Psoas muscle (tissue), 8 donors: ENCODE measurements around the gene PRR3. TPM values are rescaled to one million over a fixed set of nuclear protein-coding genes. Genes with fewer than 3 reads are reported as not detected.

ENCODE experiments used
- ATAC-seq, 4 donors: fragments of 200-7000 bp; cut with Tn5 transposase; one replicate each; pipeline ENCODE4 v1.9.1; 2020; ENCODE audit warnings: moderate library complexity in 3 of 4, mild to moderate bottlenecking in 2 of 4
- DNase-seq, 2 donors: peaks; one replicate each; pipeline ENCODE4 v3.0.0-alpha.2; 2020
- H3K27ac ChIP-seq: fragments of 200-600 bp; one replicate; pipeline ENCODE4 v1.8.0; 2022
- H3K27me3 ChIP-seq, 3 donors: fragments of 200-600 bp in 1 of 3; one replicate each; pipeline versions ENCODE4 v1.6.1 to v1.8.0; 2013 to 2022; ENCODE audit warnings: low read length in 2 of 3, mild to moderate bottlenecking in 2 of 3, moderate library complexity in 1 of 3; ENCODE audit not compliant: insufficient read depth in 3 of 3
- H3K36me3 ChIP-seq, 2 donors: fragments of 200-600 bp in 1 of 2; one replicate each; pipeline versions ENCODE4 v1.6.1 to v1.8.0; 2013 to 2022; ENCODE audit warnings: low read depth in 1 of 2, mild to moderate bottlenecking in 1 of 2, moderate library complexity in 1 of 2; ENCODE audit not compliant: insufficient read depth in 1 of 2
- H3K4me1 ChIP-seq: fragments of 200-600 bp; one replicate; pipeline ENCODE4 v1.8.0; 2022
- H3K4me3 ChIP-seq: fragments of 200-600 bp; one replicate; pipeline ENCODE4 v1.8.0; 2022; ENCODE audit warnings: mild to moderate bottlenecking
- H3K9me3 ChIP-seq: fragments of 200-600 bp; one replicate; pipeline ENCODE4 v1.8.0; 2022
- WGBS, 3 donors: extraction: QIAGEN DNeasy Blood & Tissue Kit; methylation state at CpG; one replicate each; pipeline versions ENCODE4 v1.1.6 to v1.1.7; 2013; 5-methylcytosine and 5-hydroxymethylcytosine counted together
- intact Hi-C, 2 donors: fragments of 100-400 bp; cut with DNase I; formaldehyde crosslinking; loops; one replicate each; pipeline versions ENCODE4 v1.11.0 to v1.14.2; 2022
- polyA plus RNA-seq, 3 donors: library from polyadenylated mRNA; stranded (reverse); fragments of 200-250 nt; gene quantifications; one replicate each; pipeline ENCODE4 v1.2.3, GENCODE V29; 2013
- total RNA-seq, 4 donors: library from RNA; stranded (reverse); fragmentation: NEBNext Ultra II Directional in 2 of 4; extraction: Animal tissue kit (Norgen Biotek cat#: 25700) in 2 of 4; gene quantifications; one replicate each; pipeline versions ENCODE4 v1.2.1 to v1.2.4, GENCODE V29; 2021 to 2023
- TF ChIP-seq, protein P1 (sequence below): fragments of 200-600 bp; IDR thresholded peaks from one replicate; pipeline ENCODE4 v1.8.0; 2022; ENCODE audit warnings: antibody characterized with exemption
- donor health status: healthy with polysubstance abuse.
- donor health status: DM: no; HTN: no; CAD: no; lungs with moderate emphysema.
- donor health status: Bipolar disorder and iron deficiency.
- donor health status: healthy.
- donor health status: DM: yes; HTN: yes; CAD: no.
- donor health status: DM: no; HTN: no; CAD: no.
- donor health status: DM: no; HTN: no; CAD: no.
- donor health status: DM: yes; HTN: yes; CAD: no.

The PRR3 gene
- total and polyA plus RNA-seq, 7 donors: 1.5 to 5.1 (median 2.3) TPM

DNA sequence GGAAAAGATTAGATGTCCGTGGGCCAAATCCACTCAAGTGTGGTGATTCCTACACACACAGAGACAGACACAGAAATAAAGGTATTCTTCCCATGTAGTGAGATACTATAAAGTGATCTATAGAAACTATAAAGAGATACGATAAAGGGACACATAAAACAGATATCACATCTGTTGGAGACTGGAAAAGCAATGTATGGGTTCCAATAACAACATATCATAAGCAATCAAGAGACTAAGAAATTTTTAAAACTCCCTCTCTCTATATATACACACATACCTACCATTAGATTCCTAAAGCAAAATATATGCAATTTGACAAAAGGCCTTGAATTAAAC lies 54.7 kb downstream of the PRR3 start:
- peak overlapping the region; percentile 99 for H3K27ac ChIP-seq
- no peak for DNase-seq
- TF ChIP-seq, protein P1, sequence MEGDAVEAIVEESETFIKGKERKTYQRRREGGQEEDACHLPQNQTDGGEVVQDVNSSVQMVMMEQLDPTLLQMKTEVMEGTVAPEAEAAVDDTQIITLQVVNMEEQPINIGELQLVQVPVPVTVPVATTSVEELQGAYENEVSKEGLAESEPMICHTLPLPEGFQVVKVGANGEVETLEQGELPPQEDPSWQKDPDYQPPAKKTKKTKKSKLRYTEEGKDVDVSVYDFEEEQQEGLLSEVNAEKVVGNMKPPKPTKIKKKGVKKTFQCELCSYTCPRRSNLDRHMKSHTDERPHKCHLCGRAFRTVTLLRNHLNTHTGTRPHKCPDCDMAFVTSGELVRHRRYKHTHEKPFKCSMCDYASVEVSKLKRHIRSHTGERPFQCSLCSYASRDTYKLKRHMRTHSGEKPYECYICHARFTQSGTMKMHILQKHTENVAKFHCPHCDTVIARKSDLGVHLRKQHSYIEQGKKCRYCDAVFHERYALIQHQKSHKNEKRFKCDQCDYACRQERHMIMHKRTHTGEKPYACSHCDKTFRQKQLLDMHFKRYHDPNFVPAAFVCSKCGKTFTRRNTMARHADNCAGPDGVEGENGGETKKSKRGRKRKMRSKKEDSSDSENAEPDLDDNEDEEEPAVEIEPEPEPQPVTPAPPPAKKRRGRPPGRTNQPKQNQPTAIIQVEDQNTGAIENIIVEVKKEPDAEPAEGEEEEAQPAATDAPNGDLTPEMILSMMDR: no peak
- H3K9me3 ChIP-seq: no peaks in the 10 kb centered on the region
- peaks cover 42% of the 10 kb centered on the region for H3K4me1 ChIP-seq
- ATAC-seq: no peak
- H3K27me3 ChIP-seq: no peaks in the 10 kb centered on the region
- 62 to 69% (median 65%) methylated on average over 2 of the region's 2 CpGs for WGBS, 3 donors
- no peak overlapping the region for H3K4me3 ChIP-seq
- intact Hi-C loops: loop anchor here in 1 of 2 donors (5.0 kb wide), 1 partner anchor 35 kb away; no protein-coding TSS in a partner anchor
- peaks cover 4 to 42% of the 10 kb centered on the region in 2 donors for H3K36me3 ChIP-seq

DNA sequence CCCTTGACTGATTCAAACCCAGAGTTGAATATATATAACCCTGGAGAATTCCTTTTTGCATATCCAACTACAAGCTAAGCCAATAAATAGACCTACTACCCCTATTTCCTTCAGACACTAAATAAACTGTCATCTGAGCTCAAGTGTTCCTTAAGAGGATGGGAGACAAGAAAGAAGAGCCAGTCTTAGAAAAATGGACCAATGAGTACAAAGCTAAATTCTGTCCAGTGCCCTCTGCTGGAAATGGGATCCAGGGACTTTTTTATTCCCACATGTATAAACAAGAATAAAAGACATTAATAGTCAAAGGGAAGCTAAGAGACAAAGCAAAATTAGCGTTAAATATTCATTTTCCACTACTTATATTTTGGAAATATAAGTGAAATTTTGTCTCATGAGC lies 55.1 kb downstream of the PRR3 start:
- TF ChIP-seq, protein P1: peak; percentile 33
- ATAC-seq: no peak
- H3K36me3 ChIP-seq: peaks cover 4 to 39% of the 10 kb centered on the region in 2 donors
- peaks cover 42% of the 10 kb centered on the region for H3K4me1 ChIP-seq
- H3K4me3 ChIP-seq: no peak overlapping the region
- H3K27me3 ChIP-seq: no peaks in the 10 kb centered on the region
- no peak for DNase-seq
- no peaks in the 10 kb centered on the region for H3K9me3 ChIP-seq
- 64 to 76% (median 69%) methylated on average over 1 of the region's 1 CpG for WGBS, 3 donors
- peak overlapping the region; percentile 99 for H3K27ac ChIP-seq
- intact Hi-C loops: loop anchor here in 1 of 2 donors (5.0 kb wide), 1 partner anchor 35 kb away; no protein-coding TSS in a partner anchor

DNA sequence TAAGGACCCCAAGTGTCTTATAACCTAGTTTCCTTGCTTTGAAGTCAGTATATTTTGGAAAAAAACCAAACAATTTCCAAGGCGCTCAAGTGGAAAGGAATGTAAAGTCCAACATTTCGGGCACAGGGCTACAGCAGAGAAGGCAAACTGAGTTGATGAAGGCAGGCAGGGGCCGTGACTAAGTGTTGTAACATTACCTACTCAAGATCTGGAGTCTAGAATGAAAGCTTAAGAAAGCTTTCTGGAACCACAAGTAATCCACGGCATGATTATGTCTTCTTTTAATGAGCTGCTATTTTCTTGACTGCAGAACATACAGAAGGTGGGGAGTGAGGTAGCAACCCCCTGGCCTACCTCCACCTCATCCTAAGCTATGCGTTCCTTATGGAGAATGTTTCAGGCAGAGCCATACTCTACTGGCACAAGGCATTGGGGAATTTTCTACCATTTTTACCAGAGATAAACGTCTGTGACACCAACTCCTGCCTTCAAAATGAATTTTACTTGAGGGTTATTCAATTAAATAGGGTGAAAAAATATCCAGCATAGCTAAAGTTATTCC lies 55.7 kb downstream of the PRR3 start:
- H3K9me3 ChIP-seq: no peaks in the 10 kb centered on the region
- DNase-seq (no peak), ATAC-seq (no peak)
- peaks cover 4 to 34% of the 10 kb centered on the region in 2 donors for H3K36me3 ChIP-seq
- TF ChIP-seq, protein P1: no peak
- peak overlapping the region; percentile 99 for H3K27ac ChIP-seq
- 35 to 54% (median 35%) methylated on average over 6 of the region's 6 CpGs for WGBS, 3 donors
- peaks cover 42% of the 10 kb centered on the region for H3K4me1 ChIP-seq
- peak overlapping the region; percentile 84 for H3K4me3 ChIP-seq
- no peaks in the 10 kb centered on the region for H3K27me3 ChIP-seq
- intact Hi-C loops: loop anchor here in 1 of 2 donors (5.0 kb wide), 1 partner anchor 35 kb away; no protein-coding TSS in a partner anchor

Other genes with a start within 250 kb of the PRR3 start
- 10 to 100 TPM in 2 of 4 donors, 1 to 10 TPM in 2; 7.4 to 16.7 (median 10.0) TPM for gene TRIM39, start 230.4 kb upstream of the PRR3 start, total RNA-seq
- 10 to 100 TPM in 2 of 3 donors, 1 to 10 TPM in 1; 8.9 to 20.9 (median 11.4) TPM for gene TRIM39, start 230.4 kb upstream of the PRR3 start, polyA plus RNA-seq
- 10 to 100 TPM; 28.9 to 44.2 (median 33.7) TPM for gene RPP21, start 212.1 kb upstream of the PRR3 start, total RNA-seq
- 100 to 1,000 TPM; 104 to 120 (median 108) TPM for gene RPP21, start 212.1 kb upstream of the PRR3 start, polyA plus RNA-seq
- 100 to 1,000 TPM in 1 of 4 donors, 10 to 100 TPM in 3; 85.1 to 152 (median 92.4) TPM for gene HLA-E, start 67.8 kb upstream of the PRR3 start, total RNA-seq
- 100 to 1,000 TPM in 1 of 3 donors, 10 to 100 TPM in 2; 75.2 to 168 (median 98.5) TPM for gene HLA-E, start 67.8 kb upstream of the PRR3 start, polyA plus RNA-seq
- 10 to 100 TPM; 20.1 to 26.3 (median 24.2) TPM for gene GNL1, start 806 bp upstream of the PRR3 start, total RNA-seq
- 10 to 100 TPM; 14.2 to 32.3 (median 30.8) TPM for gene GNL1, start 806 bp upstream of the PRR3 start, polyA plus RNA-seq
- 100 to 1,000 TPM in 1 of 4 donors, 10 to 100 TPM in 3; 64.2 to 108 (median 95.5) TPM for gene ABCF1, start 14.1 kb downstream of the PRR3 start, total RNA-seq
- 100 to 1,000 TPM in 2 of 3 donors, 10 to 100 TPM in 1; 53.8 to 119 (median 108) TPM for gene ABCF1, start 14.1 kb downstream of the PRR3 start, polyA plus RNA-seq
- 10 to 100 TPM; 27.1 to 42.5 (median 31.6) TPM for gene PPP1R10, start 59.9 kb downstream of the PRR3 start, total RNA-seq
- gene PPP1R10, start 59.9 kb downstream of the PRR3 start, polyA plus RNA-seq: 10 to 100 TPM in 2 of 3 donors, 1 to 10 TPM in 1; 5.5 to 23.2 (median 10.1) TPM
- gene MRPS18B, start 60.5 kb downstream of the PRR3 start, total RNA-seq: 100 to 1,000 TPM; 109 to 184 (median 152) TPM
- gene MRPS18B, start 60.5 kb downstream of the PRR3 start, polyA plus RNA-seq: 100 to 1,000 TPM; 241 to 303 (median 242) TPM
- 1 to 10 TPM; 2.1 to 5.2 (median 2.9) TPM for gene ATAT1, start 69.6 kb downstream of the PRR3 start, total RNA-seq
- gene ATAT1, start 69.6 kb downstream of the PRR3 start, polyA plus RNA-seq: 1 to 10 TPM; 1.9 to 4.7 (median 4.4) TPM
- gene C6orf136, start 89.8 kb downstream of the PRR3 start, total RNA-seq: 10 to 100 TPM; 21.8 to 52.8 (median 27.2) TPM
- 10 to 100 TPM; 36.4 to 60.2 (median 42.6) TPM for gene C6orf136, start 89.8 kb downstream of the PRR3 start, polyA plus RNA-seq
- 10 to 100 TPM; 26.6 to 45.4 (median 35.7) TPM for gene DHX16, start 115.7 kb downstream of the PRR3 start, total RNA-seq
- gene DHX16, start 115.7 kb downstream of the PRR3 start, polyA plus RNA-seq: 10 to 100 TPM; 32.1 to 70.3 (median 42.7) TPM
- 10 to 100 TPM; 14.2 to 39.7 (median 17.3) TPM for gene PPP1R18, start 129.3 kb downstream of the PRR3 start, total RNA-seq
- 10 to 100 TPM in 2 of 3 donors, 1 to 10 TPM in 1; 6.7 to 19.7 (median 11.3) TPM for gene PPP1R18, start 129.3 kb downstream of the PRR3 start, polyA plus RNA-seq
- 1 to 10 TPM; 2.2 to 3.9 (median 2.6) TPM for gene NRM, start 133.7 kb downstream of the PRR3 start, total RNA-seq
- 1 to 10 TPM; 1.8 to 4.1 (median 1.8) TPM for gene NRM, start 133.7 kb downstream of the PRR3 start, polyA plus RNA-seq
- gene MDC1, start 160.0 kb downstream of the PRR3 start, total RNA-seq: 10 to 100 TPM; 12.7 to 18.0 (median 15.4) TPM
- gene MDC1, start 160.0 kb downstream of the PRR3 start, polyA plus RNA-seq: 10 to 100 TPM in 1 of 3 donors, 1 to 10 TPM in 2; 4.1 to 10.9 (median 6.5) TPM
- gene TUBB, start 163.1 kb downstream of the PRR3 start, total RNA-seq: 100 to 1,000 TPM; 136 to 220 (median 201) TPM
- 100 to 1,000 TPM; 175 to 487 (median 187) TPM for gene TUBB, start 163.1 kb downstream of the PRR3 start, polyA plus RNA-seq
- 100 to 1,000 TPM; 113 to 182 (median 153) TPM for gene FLOT1, start 185.4 kb downstream of the PRR3 start, total RNA-seq
- 100 to 1,000 TPM; 181 to 224 (median 206) TPM for gene FLOT1, start 185.4 kb downstream of the PRR3 start, polyA plus RNA-seq
- 10 to 100 TPM in 3 of 4 donors, 1 to 10 TPM in 1; 6.3 to 38.4 (median 23.9) TPM for gene IER3, start 187.3 kb downstream of the PRR3 start, total RNA-seq
- gene IER3, start 187.3 kb downstream of the PRR3 start, polyA plus RNA-seq: 100 to 1,000 TPM in 1 of 3 donors, 1 to 10 TPM in 2; 3.1 to 321 (median 3.2) TPM